ENCODE data around the gene MKNK1.

- TF ChIP-seq CTCF (IDR thresholded peaks at IDR 0.05) (no peak), ZFX (IDR thresholded peaks at IDR 0.05; ENCODE audit: borderline replicate concordance) (no peak)
Measured at GRCh38 chr1:46508757-46509156, 95.3 kb downstream of the MKNK1 start.
